GM19240 (cell line): ENCODE measurements around the gene TMEM259.

Experiments
- DNase-seq: peaks from one replicate; pipeline ENCODE4 v3.0.0; 2011; ENCODE audit warnings: low spot score; ENCODE audit not compliant: insufficient read length

Gene TMEM259

GRCh38 chr19:1017115-1017905 lies 3.6 kb downstream of the TMEM259 start:
- no peak for DNase-seq

GRCh38 chr19:1016647-1017114 lies 4.2 kb downstream of the TMEM259 start:
- DNase-seq: no peak

- no peak for DNase-seq
These were observed 4.9 kb downstream of the TMEM259 start for GRCh38 chr19:1015782-1016646.

GRCh38 chr19:1015061-1015781 lies 5.7 kb downstream of the TMEM259 start:
- DNase-seq: no peak

- no peak for DNase-seq
These were observed 6.5 kb downstream of the TMEM259 start for GRCh38 chr19:1014161-1015060.

- DNase-seq: no peak
These were observed 7.7 kb downstream of the TMEM259 start for GRCh38 chr19:1013218-1013617.

- DNase-seq: no peak
These were observed 8.6 kb downstream of the TMEM259 start for GRCh38 chr19:1012334-1012733.

- no peak for DNase-seq
These were observed 9.0 kb downstream of the TMEM259 start for GRCh38 chr19:1011831-1012333.

- no peak for DNase-seq
These were observed 10.1 kb downstream of the TMEM259 start for GRCh38 chr19:1010586-1011510.

GRCh38 chr19:1009981-1010538 lies 10.9 kb downstream of the TMEM259 start:
- DNase-seq: no peak

GRCh38 chr19:1009041-1009980 lies 11.6 kb downstream of the TMEM259 start:
- no peak for DNase-seq

- no peak for DNase-seq
These were observed 12.5 kb downstream of the TMEM259 start for GRCh38 chr19:1008268-1009040.

GRCh38 chr19:1007399-1008251 lies 13.3 kb downstream of the TMEM259 start:
- no peak for DNase-seq

GRCh38 chr19:1006711-1007398 lies 14.1 kb downstream of the TMEM259 start:
- DNase-seq: no peak

GRCh38 chr19:1004803-1005664 lies 15.9 kb downstream of the TMEM259 start:
- no peak for DNase-seq
